DND-41 (cell line): Measurements from ENCODE around the gene POU2AF1.

Experiments used
- ATAC-seq: fragments of 200-7000 bp; cut with Tn5 transposase; 3 replicates; pipeline ENCODE4 v1.9.1; 2021; ENCODE audit warnings: low read depth; ENCODE audit not compliant: insufficient read depth
- DNase-seq: peaks from one replicate; pipeline ENCODE4 v3.0.0-alpha.2; 2020
- H2AFZ ChIP-seq: 2 replicates; pipeline ENCODE4 v1.6.0; 2012; ENCODE audit warnings: low read depth, low read length
- H3K27ac ChIP-seq: 2 replicates; pipeline ENCODE4 v1.5.1; 2012; ENCODE audit warnings: low read length, inconsistent platforms
- H3K27me3 ChIP-seq: fragments of 200-600 bp; sonication (generic); 2 replicates; pipeline ENCODE4 v1.6.0; 2012; ENCODE audit warnings: low read length, mild to moderate bottlenecking, inconsistent platforms; ENCODE audit not compliant: insufficient read depth, poor library complexity
- H3K36me3 ChIP-seq: 2 replicates; pipeline ENCODE4 v1.5.1; 2012; ENCODE audit warnings: low read length, inconsistent platforms; ENCODE audit not compliant: insufficient read depth
- H3K4me1 ChIP-seq: 2 replicates; pipeline ENCODE4 v1.5.1; 2012; ENCODE audit warnings: mild to moderate bottlenecking, low read length; ENCODE audit not compliant: insufficient read depth
- H3K4me2 ChIP-seq: 2 replicates; pipeline ENCODE4 v1.6.0; 2012; ENCODE audit warnings: mild to moderate bottlenecking, moderate library complexity, low read length, inconsistent platforms; ENCODE audit not compliant: insufficient read depth
- H3K4me3 ChIP-seq, 2 experiments: fragments of 200-600 bp in 1 of 2; shearing (Covaris generic) in 1 of 2; 2 replicates each; pipeline ENCODE4 v1.5.1; 2012 to 2016; ENCODE audit warnings: inconsistent platforms in 2 of 2, low read length in 2 of 2, mild to moderate bottlenecking in 2 of 2, low read depth in 1 of 2, moderate library complexity in 1 of 2
- H3K79me2 ChIP-seq: 2 replicates; pipeline ENCODE4 v1.6.0; 2012; ENCODE audit warnings: low read length, inconsistent platforms; ENCODE audit not compliant: insufficient read depth
- H3K9ac ChIP-seq: 2 replicates; pipeline ENCODE4 v1.6.0; 2012; ENCODE audit warnings: low read depth, mild to moderate bottlenecking, inconsistent platforms, low read length, moderate library complexity
- H3K9me3 ChIP-seq: 2 replicates; pipeline ENCODE4 v1.5.1; 2012; ENCODE audit warnings: low read length, moderate library complexity, mild to moderate bottlenecking, inconsistent platforms; ENCODE audit not compliant: insufficient read depth, severe bottlenecking
- H4K20me1 ChIP-seq: 2 replicates; pipeline ENCODE4 v1.6.0; 2012; ENCODE audit warnings: low read length; ENCODE audit not compliant: insufficient read depth
- CTCF ChIP-seq: IDR thresholded peaks from 2 replicates; pipeline ENCODE4 v1.5.1; 2012; ENCODE audit warnings: borderline replicate concordance, low read length, moderate library complexity, mild to moderate bottlenecking; ENCODE audit not compliant: poor library complexity, severe bottlenecking; ENCODE audit errors: extremely low read depth
- EZH2 ChIP-seq: IDR thresholded peaks from 3 replicates; pipeline ENCODE4 v1.6.1; 2012; ENCODE audit warnings: borderline replicate concordance, low read depth, mild to moderate bottlenecking, moderate library complexity, low read length, inconsistent platforms; ENCODE audit not compliant: severe bottlenecking

Gene POU2AF1

GRCh38 chr11:111305162-111305802 is 73.8 kb downstream of the POU2AF1 start:
- no peak overlapping the region for H3K4me2 ChIP-seq
- DNase-seq, result no peak
- peaks cover 17% of the 10 kb centered on the region for H3K27me3 ChIP-seq

GRCh38 chr11:111303461-111303860 is 75.6 kb downstream of the POU2AF1 start:
- H3K4me3 ChIP-seq, result no peak overlapping the region
- no peaks in the 10 kb centered on the region for H3K9me3 ChIP-seq
- no peak overlapping the region for H3K9ac ChIP-seq
- no peak overlapping the region for H3K4me2 ChIP-seq
- no peaks in the 10 kb centered on the region for H3K4me1 ChIP-seq
- H3K36me3 ChIP-seq, result no peaks in the 10 kb centered on the region
- TF ChIP-seq CTCF, result no peak
- TF ChIP-seq EZH2, result no peak
- DNase-seq, result no peak
- H3K27ac ChIP-seq, result no peak overlapping the region
- no peaks in the 10 kb centered on the region for H3K79me2 ChIP-seq
- no peak overlapping the region for H2AFZ ChIP-seq
- no peak for ATAC-seq
- H3K27me3 ChIP-seq, result peaks cover 17% of the 10 kb centered on the region
- H4K20me1 ChIP-seq, result no peaks in the 10 kb centered on the region

More at GRCh38 chr11:111305162-111305802, 73.8 kb downstream of the POU2AF1 start:
- no peaks in the 10 kb centered on the region for H3K36me3 ChIP-seq
- TF ChIP-seq CTCF (no peak), EZH2 (no peak)
- H4K20me1 ChIP-seq, result no peaks in the 10 kb centered on the region
- ATAC-seq, result no peak
- no peaks in the 10 kb centered on the region for H3K79me2 ChIP-seq
- no peak overlapping the region for H3K27ac ChIP-seq
- H3K4me1 ChIP-seq, result no peaks in the 10 kb centered on the region
- H3K9me3 ChIP-seq, result no peaks in the 10 kb centered on the region
- H3K9ac ChIP-seq, result no peak overlapping the region
- H3K4me3 ChIP-seq, result no peak overlapping the region
- H2AFZ ChIP-seq, result no peak overlapping the region

GRCh38 chr11:111302298-111302697 is 76.8 kb downstream of the POU2AF1 start:
- no peaks in the 10 kb centered on the region for H3K4me1 ChIP-seq
- no peak overlapping the region for H3K27ac ChIP-seq
- DNase-seq, result no peak
- peaks cover 14% of the 10 kb centered on the region for H3K27me3 ChIP-seq
- TF ChIP-seq CTCF, result no peak
- TF ChIP-seq EZH2, result no peak
- H3K9ac ChIP-seq, result no peak overlapping the region
- H3K36me3 ChIP-seq, result no peaks in the 10 kb centered on the region
- no peaks in the 10 kb centered on the region for H3K79me2 ChIP-seq
- H3K9me3 ChIP-seq, result no peaks in the 10 kb centered on the region
- no peak for ATAC-seq
- no peak overlapping the region for H3K4me2 ChIP-seq
- H3K4me3 ChIP-seq, result no peak overlapping the region
- H4K20me1 ChIP-seq, result no peaks in the 10 kb centered on the region
- no peak overlapping the region for H2AFZ ChIP-seq
